Neural progenitor cell (in vitro differentiated cells): ENCODE data around the gene WWTR1. TPM values are rescaled to one million over a fixed set of nuclear protein-coding genes. Genes with fewer than 3 reads are reported as not detected.

Experiments
- DNase-seq: peaks from one replicate; pipeline ENCODE4 v3.0.0-alpha.2; 2016; ENCODE audit warnings: low spot score
- H2AFZ ChIP-seq: fragments of 200-600 bp; sonication (generic); replicated peaks from 2 replicates; pipeline ENCODE4 v1.6.1; 2016; ENCODE audit warnings: antibody characterized with exemption
- H3F3A ChIP-seq: fragments of 200-600 bp; sonication (generic); 2 replicates; pipeline ENCODE4 v1.6.1; 2016; ENCODE audit warnings: antibody characterized with exemption, low read depth
- H3K27ac ChIP-seq: fragments of 200-600 bp; sonication (generic); 2 replicates; pipeline ENCODE4 v1.5.1; 2016; ENCODE audit warnings: mild to moderate bottlenecking
- H3K27me3 ChIP-seq: fragments of 200-600 bp; sonication (generic); 2 replicates; pipeline ENCODE4 v1.6.1; 2016; ENCODE audit warnings: mild to moderate bottlenecking, moderate library complexity
- H3K36me3 ChIP-seq: fragments of 200-600 bp; sonication (generic); 2 replicates; pipeline ENCODE4 v1.5.1; 2016
- H3K4me1 ChIP-seq: fragments of 200-600 bp; sonication (generic); 2 replicates; pipeline ENCODE4 v1.6.1; 2016; ENCODE audit warnings: mixed run types
- H3K4me2 ChIP-seq: fragments of 200-600 bp; sonication (generic); 2 replicates; pipeline ENCODE4 v1.6.1; 2016
- H3K4me3 ChIP-seq: fragments of 200-600 bp; sonication (generic); 2 replicates; pipeline ENCODE4 v1.5.1; 2016
- H3K79me2 ChIP-seq: fragments of 200-600 bp; sonication (generic); 2 replicates; pipeline ENCODE4 v1.6.1; 2016; ENCODE audit warnings: low read depth
- H3K9ac ChIP-seq: fragments of 200-600 bp; sonication (generic); 2 replicates; pipeline ENCODE4 v1.6.1; 2016
- H3K9me3 ChIP-seq: fragments of 200-600 bp; sonication (generic); 2 replicates; pipeline ENCODE4 v1.5.1; 2016; ENCODE audit warnings: low read depth
- H4K20me1 ChIP-seq: fragments of 200-600 bp; sonication (generic); 2 replicates; pipeline ENCODE4 v1.6.1; 2016; ENCODE audit warnings: low read depth
- H3K27ac Mint-ChIP-seq: 3 replicates; pipeline ENCODE4 v1.8.0; 2021; ENCODE audit warnings: mixed read lengths
- H3K27me3 Mint-ChIP-seq: 2 replicates; pipeline ENCODE4 v1.8.0; 2022; ENCODE audit warnings: low read depth, mild to moderate bottlenecking, inconsistent platforms, moderate library complexity, mixed read lengths; ENCODE audit not compliant: insufficient read depth
- H3K36me3 Mint-ChIP-seq: 3 replicates; pipeline ENCODE4 v1.8.0; 2021; ENCODE audit warnings: mixed read lengths
- H3K4me1 Mint-ChIP-seq: 3 replicates; pipeline ENCODE4 v1.8.0; 2021; ENCODE audit warnings: mixed read lengths
- H3K4me3 Mint-ChIP-seq: 3 replicates; pipeline ENCODE4 v1.8.0; 2021; ENCODE audit warnings: mild to moderate bottlenecking, moderate library complexity, mixed read lengths
- H3K9me3 Mint-ChIP-seq: 3 replicates; pipeline ENCODE4 v1.8.0; 2020; ENCODE audit warnings: mixed read lengths
- CTCF ChIP-seq: fragments of 200-600 bp; sonication (generic); IDR thresholded peaks from 2 replicates; pipeline ENCODE4 v1.5.1; 2017; ENCODE audit warnings: antibody characterized with exemption, mild to moderate bottlenecking
- EZH2 ChIP-seq: fragments of 200-600 bp; sonication (generic); IDR thresholded peaks from 2 replicates; pipeline ENCODE4 v1.6.1; 2017; ENCODE audit warnings: antibody characterized with exemption, mild to moderate bottlenecking, moderate library complexity
- EZH2phosphoT487 ChIP-seq: fragments of 200-600 bp; sonication (generic); IDR thresholded peaks from 2 replicates; pipeline ENCODE4 v1.6.1; 2017; ENCODE audit warnings: antibody characterized with exemption
- small RNA-seq: library from RNA; depleted of rRNA; stranded (forward); fragments of <200 nt; gene quantifications from one replicate; pipeline ENCODE3, GENCODE V24; 2015
- total RNA-seq: library from RNA; depleted of rRNA; stranded (reverse); fragments of >200 nt; gene quantifications from 2 replicates; pipeline ENCODE4 v1.2.3, GENCODE V29; 2015; ENCODE audit warnings: low replicate concordance

The WWTR1 gene
- total RNA-seq, 1 donor from 2014 or later: 13.9 TPM

GRCh38 chr3:149470381-149470780 is 187.4 kb downstream of the WWTR1 start:
- H3K9me3 ChIP-seq: no peaks in the 10 kb centered on the region
- Mint-ChIP-seq H3K4me1 (peaks cover 7% of the 10 kb centered on the region), H3K4me3 (no peak overlapping the region), H3K9me3 (no peaks in the 10 kb centered on the region), H3K27ac (no peak overlapping the region), H3K36me3 (no peaks in the 10 kb centered on the region), H3K27me3 (no peaks in the 10 kb centered on the region)
- peaks cover 8% of the 10 kb centered on the region for H3K4me1 ChIP-seq
- TF ChIP-seq EZH2phosphoT487 (no peak), CTCF (no peak), EZH2 (no peak)
- H4K20me1 ChIP-seq: no peaks in the 10 kb centered on the region
- H3K9ac ChIP-seq: no peak overlapping the region
- no peak for DNase-seq
- no peaks in the 10 kb centered on the region for H3F3A ChIP-seq
- H2AFZ ChIP-seq: no peak overlapping the region
- no peak overlapping the region for H3K4me2 ChIP-seq
- no peaks in the 10 kb centered on the region for H3K36me3 ChIP-seq
- no peaks in the 10 kb centered on the region for H3K79me2 ChIP-seq
- H3K4me3 ChIP-seq: no peak overlapping the region
- H3K27me3 ChIP-seq: no peaks in the 10 kb centered on the region
- no peak overlapping the region for H3K27ac ChIP-seq

GRCh38 chr3:149468504-149469212 is 189.2 kb downstream of the WWTR1 start:
- H3K27ac ChIP-seq: no peak overlapping the region
- peak overlapping the region; percentile 34 for H3K27ac Mint-ChIP-seq
- DNase-seq: no peak
- H2AFZ ChIP-seq: peak overlapping the region; percentile 53
- H3K9me3 Mint-ChIP-seq: no peaks in the 10 kb centered on the region
- peaks cover 7% of the 10 kb centered on the region for H3K4me1 Mint-ChIP-seq
- no peaks in the 10 kb centered on the region for H4K20me1 ChIP-seq
- H3K4me2 ChIP-seq: no peak overlapping the region
- peaks cover 2% of the 10 kb centered on the region for H3K27me3 Mint-ChIP-seq
- peaks cover 8% of the 10 kb centered on the region for H3K4me1 ChIP-seq
- H3K4me3 ChIP-seq: no peak overlapping the region
- H3K79me2 ChIP-seq: no peaks in the 10 kb centered on the region
- no peaks in the 10 kb centered on the region for H3K36me3 Mint-ChIP-seq
- no peaks in the 10 kb centered on the region for H3K36me3 ChIP-seq
- no peak overlapping the region for H3K9ac ChIP-seq
- H3K9me3 ChIP-seq: no peaks in the 10 kb centered on the region
- TF ChIP-seq CTCF (no peak), EZH2 (no peak)
- no peak overlapping the region for H3K4me3 Mint-ChIP-seq
- no peaks in the 10 kb centered on the region for H3F3A ChIP-seq
- H3K27me3 ChIP-seq: no peaks in the 10 kb centered on the region

Small RNA genes lying within 50 kb of the gene (small RNA-seq; reads per million reads assigned to genes)
- gene RNU6-1098P: not detected

Other genes starting within 250 kb of the WWTR1 start
- 0.15 TPM in 1 of 2 replicates, not detected in the other for gene TM4SF4, start 183.3 kb downstream of the WWTR1 start, total RNA-seq
- 46.8 and 110 TPM in 2 replicates for gene COMMD2, start 94.5 kb upstream of the WWTR1 start, total RNA-seq
- not detected in 2 replicates for gene ANKUB1, start 134.5 kb upstream of the WWTR1 start, total RNA-seq
- 23.2 and 45.2 TPM in 2 replicates for gene RNF13, start 155.2 kb upstream of the WWTR1 start, total RNA-seq